ENCODE measurements around the gene KDM4B. TPM values are rescaled to one million over a fixed set of nuclear protein-coding genes. Genes with fewer than 3 reads are reported as not detected.
A peak's percentile ranks its signal among the peaks of the same experiment; 100 is the strongest.

The KDM4B gene
- polyA plus RNA-seq, 12 donors, result 14.3 to 29.3 (median 17.2) TPM; not detected in 1

DNA sequence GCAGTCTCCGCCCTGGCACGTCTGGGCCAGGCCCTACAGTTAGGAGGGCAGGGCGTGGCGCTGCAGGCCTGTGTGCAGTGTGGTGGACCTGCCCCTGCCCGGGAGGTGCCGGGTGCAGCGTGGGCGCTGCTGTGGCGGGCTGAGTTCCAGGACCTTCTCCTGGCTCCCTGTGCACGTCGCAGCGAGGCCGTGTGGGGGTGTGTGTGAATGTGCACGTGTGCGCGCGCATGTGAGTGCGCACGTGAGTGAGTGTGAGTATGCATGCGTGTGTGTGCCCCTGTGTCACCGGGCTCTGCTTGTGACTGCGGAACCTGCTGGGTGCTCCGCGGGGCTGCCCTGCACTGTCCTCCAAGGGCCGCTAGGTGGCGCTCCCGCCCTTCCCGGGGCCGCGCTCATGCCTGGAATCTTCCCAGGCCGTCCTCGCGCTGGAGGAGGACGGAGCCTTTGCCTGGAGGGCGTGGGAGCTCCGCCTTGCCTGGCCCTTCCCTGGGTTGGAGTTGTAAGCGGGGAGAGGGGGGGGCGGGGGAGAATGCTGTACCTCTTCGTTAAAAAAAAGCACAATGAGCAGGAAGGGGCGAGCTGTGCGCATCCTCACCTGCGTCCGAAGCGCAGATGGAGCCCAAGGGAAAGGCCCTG lies 79.3 kb downstream of the KDM4B start:
- DNase-seq, result peak; percentile 88

DNA sequence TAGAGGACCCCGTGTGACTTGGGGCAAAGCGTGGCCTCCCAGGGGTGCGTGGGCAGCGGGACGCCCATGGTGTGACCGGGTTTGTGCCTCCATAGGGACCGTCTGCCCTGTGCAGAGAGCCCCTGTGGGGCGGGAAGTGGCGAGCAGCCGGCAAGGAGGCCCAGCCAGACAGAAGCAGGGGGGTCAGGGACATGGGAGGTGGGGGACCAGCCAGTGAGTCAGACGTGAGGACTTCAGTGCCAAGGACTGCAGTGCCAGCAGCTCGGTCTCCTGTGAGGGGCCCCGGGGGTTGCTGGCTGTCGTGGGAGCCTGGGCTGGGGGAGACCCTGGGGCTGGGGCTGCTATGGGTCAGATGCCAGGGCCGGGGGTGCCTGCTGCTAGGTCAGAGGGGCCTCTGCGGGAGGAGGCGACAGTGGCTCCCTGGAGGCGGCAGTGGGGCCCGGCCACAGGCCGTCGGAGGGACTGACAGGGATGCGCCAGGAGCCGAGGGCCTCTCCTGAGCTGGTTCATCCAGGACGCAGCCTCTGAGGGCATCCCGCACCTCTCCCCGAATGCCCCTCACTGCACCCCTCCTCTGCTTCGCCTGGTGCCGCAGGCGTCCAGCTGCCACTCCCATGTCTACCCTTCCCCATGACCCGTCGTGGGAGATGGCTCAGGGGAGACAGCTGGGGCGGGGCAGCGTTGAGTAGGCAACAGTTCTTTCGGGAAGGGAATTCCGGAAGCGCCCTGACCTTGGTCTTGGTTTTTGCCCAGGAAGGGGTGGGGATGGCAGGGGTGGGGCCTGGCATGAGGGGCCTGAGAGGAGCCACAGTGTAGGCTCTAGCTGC lies 80.0 kb downstream of the KDM4B start:
- DNase-seq, result no peak

DNA sequence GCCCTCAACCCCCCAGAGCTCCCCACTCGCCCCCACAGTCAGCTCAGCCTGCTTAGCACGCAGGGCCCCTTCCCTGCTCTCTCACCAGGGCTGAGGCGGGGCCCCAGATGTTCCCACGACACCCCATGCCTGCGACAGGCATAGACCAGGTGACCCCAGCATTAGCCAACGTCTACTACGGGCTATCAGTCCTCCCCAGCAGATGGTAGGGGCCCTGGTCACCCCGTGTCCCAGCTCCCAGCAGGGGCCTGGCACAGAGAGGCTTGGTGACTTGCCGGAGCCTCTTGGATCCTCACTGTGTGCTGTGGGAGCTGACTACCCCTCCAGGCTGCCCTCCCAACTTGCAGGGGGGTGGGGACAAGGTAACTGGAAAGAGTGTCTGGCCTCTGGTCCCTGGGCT lies 80.6 kb downstream of the KDM4B start:
- no peak for DNase-seq

DNA sequence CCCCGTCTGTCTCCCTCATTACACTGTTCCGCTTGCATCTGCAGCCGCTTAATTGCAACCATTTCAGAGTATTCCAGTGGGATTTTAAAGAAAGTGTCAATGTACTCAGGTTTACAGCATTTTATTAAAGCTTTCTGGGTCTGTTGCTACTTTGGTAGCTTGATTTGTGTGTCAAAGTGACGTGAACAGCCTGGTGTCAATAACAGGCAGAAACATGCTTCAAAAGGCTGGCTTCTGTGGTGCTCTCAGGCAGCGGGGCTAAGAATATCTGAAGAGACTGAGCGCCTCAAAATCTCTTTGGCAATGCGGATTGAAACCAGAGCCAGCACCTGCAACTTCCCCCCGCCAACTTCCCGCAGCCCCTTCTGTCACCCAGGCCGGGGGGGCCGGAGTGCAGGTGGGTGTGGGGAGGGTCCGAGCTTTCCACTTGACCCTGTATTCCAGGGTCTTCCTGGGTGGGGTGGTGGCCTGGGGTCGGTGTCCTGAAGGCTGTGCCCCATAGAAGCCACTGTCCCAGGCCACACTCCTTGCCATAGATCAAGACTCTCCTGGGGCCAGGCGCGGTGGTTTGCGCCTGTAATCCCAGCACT lies 81.2 kb downstream of the KDM4B start:
- DNase-seq, result no peak

DNA sequence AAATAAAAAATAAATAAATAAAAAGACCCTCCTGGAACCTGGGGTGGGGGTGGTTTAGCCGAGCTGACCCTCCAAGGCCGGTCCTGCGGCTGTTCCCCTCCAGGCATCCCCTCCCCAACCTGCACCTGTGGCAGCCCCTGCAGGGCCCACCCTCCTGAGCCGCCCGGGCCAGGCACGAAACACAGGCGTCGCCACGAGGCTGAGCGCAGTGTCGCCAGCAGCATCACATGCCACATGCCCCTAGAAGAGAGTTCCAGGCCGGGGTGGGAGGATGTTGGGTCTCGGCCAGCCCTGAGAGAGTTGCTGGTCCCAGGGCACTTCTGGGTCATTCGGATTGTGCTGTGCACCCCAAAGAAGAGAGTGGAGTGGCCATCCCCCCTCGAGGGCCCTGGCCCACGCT lies 82.0 kb downstream of the KDM4B start:
- DNase-seq, result no peak

DNA sequence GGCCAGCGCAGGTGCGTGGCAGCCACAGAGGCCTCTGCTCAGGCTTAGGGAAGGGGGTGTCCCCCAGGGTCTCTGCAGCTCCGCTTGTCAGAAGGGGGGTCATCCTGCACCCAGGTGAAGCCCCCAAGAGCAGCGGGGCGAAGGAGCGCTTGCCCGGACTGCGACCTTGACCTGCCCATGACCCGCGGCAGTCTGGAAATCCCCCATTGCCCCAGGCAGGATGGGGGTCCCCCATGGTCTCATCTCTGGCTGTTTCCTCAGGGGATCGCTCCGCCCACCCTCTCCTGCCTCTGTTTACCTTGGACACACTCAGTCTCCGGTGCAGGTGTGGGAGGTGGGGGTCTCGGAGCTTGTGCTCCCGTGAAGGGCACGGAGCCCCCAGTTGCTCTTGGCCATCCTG lies 82.7 kb downstream of the KDM4B start:
- no peak for DNase-seq

DNA sequence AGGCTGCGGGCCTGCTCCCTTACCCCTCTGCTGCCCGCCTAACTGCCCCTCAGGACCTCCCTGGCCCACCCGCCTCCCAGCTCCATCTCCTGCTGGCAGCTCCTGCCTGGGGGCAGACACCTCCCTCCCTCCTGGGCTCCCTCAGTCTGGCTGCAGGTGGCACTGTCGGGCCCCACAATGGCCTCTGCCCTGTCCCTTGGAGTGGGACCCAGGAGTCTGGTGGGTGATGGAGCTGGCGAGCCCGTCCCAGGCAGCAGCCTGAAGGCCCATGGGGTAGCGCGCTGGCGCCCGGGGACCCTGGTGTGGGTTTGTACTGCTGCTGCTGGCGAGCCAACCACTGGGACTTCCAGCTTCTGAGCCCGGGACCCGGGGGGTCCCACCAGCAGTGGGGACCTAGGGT lies 83.6 kb downstream of the KDM4B start:
- DNase-seq, result no peak

DNA sequence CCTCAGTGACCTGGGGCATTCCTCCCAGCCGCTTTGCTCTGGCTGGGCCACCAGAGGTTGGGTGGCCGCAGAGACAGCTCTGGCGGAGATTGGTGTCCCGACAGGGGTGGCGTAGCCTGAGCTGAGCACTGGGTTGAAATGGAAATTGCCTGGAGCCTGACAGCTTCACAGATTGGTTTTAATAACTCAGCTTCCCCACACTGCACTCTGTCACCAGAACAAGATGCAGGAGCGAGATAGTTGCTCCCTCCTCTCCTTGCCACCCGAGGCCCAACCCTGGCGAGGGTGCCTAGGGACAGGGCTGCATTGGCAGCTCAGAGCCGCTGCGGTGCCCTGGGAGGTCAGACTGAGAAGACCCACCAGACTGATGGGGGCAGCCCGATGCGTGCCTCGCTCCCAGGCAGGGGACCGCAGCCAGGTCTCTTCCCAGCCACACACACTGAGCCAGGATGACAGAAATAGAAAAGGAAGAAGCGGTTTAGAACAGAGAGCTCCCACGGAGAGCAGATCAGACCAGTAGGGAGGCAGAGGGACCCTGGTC lies 84.1 kb downstream of the KDM4B start:
- DNase-seq, result no peak

DNA sequence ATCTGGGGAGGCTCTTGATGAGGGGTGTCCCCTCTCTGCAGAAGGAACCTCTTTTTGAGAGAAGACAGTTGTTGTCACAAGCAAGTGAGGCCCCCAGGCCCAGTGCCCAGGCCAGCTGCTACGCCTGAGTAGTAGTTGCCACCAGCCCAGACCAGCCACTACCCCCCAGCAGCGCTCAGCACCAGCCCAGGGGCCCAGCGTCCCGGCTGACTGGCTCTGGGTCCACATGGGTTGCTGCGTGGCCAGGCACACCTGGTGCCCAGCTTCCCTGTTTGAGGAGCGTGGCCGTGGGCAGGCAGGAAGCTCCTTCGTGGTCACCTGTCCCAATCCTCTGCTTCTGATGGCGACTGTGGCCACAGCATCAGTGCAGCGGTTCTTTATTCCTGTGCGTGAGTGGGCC lies 84.7 kb downstream of the KDM4B start:
- no peak for DNase-seq

DNA sequence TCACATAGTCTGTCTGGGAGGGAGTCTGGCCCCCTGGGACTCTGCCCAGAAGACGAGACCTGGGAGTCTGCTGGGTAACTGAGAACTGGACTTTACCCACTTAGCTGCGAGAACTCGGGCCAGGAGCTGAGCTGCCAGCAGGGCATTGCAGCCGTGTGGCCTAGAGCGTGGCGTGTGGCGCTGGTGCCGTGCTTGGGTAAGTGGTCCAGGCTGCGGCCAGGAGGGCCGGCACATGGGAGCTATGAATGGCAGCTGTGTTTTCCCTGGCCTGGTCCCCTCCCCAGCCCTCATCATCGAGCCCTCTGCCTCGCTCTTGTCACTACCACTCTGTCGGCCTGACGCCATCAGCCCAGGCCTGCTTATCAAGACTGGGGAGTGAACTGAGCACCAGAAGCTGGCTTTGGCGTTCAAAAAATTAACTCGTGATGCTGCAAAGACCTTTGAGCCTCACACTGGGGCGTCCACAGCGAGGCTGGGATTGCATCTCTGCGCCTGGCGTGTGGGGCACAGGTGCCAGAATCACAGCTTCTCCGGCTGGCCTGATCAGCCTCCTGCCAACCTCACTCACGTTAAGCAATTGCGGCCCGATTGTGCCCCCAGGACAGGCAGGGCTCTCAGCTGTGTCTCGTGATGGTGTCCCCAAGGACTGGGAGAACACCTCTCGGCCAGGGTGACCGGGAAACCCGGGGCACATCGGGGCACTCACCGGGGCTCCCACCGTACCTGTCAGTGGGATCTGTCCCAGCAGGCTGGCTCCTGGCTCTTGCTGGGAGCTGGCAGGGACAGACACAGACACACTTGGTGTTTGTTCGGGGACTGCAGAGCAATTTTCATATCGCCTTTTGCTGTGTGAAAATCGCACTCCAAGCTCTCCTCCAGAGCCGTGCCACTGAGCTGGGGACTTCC lies 85.9 kb downstream of the KDM4B start:
- no peak for DNase-seq

DNA sequence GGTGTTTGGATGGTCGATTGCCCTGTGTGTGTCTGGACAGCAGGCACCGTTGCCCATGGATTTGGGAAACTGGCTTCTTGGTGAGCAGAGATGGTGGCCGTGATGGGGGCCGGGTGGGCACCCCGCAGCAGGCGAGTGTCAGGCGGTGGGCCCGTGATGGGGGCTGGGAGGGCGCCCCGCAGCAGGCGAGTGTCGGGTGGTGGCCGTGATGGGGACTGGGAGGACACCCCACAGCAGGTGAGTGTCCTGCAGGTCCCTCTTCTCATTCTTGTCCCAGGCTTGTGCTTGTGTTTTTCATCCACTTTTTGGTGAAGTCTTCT lies 86.5 kb downstream of the KDM4B start:
- DNase-seq, result no peak

DNA sequence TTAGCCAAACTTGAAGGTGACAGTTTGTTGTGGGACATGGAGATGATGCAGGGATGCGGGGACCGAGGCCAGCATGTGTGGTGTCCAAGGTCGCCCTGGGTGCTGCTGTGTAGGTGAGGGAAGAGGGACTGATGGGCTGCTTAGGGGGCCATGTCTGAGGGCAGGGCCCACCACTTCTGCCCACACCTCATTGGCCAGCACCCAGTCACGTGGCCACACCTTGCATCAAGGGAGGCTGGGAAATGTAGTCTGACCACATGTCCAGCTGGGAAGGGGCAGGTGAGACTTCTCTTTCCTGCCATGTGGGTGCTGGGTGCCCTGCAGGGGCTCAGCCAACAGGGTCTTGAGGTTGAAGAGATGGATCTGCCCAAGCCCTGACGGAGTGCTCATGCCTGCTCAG lies 88.9 kb downstream of the KDM4B start:
- no peak for DNase-seq

DNA sequence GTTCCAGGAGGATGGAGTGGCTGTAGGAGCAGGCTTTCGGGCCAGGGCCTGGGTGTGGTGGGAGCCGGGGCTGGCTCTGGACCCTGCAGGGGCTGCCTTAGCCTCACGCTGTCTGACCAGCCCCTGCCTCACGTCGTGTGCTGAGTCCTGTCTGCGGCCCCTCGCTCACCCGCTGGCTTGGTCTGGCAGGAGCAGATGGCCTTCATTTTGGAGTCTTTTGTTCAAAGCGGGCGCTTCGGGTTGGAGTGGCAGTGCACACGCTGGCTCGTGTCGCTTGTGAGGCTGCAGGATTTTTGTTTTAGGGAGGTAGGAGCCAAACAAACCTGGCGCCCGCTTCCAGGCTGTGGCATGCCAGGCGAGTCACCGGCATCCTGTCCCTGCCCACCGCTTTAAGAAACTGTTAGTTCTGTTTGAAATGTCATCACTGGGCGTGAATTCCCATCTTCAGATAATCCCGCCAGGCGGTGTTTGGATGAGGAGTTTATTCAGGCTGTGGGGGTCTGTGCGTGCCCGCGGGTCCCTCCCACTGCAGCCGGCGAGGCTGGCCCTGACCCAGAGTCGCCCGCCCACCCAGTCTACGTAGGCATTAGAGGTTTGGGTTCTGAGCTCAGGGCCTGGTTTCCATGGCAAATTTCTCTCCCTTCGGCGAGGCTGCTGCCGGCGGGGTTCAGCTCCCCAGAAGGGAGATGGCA lies 89.8 kb downstream of the KDM4B start:
- DNase-seq, result no peak

DNA sequence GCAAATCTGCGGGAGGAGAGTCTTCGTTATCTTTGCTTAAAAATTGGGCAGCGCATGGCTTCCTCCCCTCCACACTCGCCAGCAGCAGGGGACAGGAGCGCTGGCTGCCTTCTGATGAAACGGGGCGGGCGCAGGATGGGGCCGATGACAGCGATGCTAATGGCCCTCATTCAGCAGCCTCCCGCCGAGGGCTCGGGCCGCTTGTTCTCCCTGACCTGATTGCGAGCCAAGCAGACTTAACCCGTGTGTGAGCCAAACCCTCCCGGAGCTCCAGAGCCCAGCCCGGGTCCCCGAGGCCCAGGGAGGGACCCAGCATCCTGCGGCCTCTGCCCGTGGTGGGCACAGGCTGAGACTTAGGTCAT lies 90.3 kb downstream of the KDM4B start:
- DNase-seq, result no peak

DNA sequence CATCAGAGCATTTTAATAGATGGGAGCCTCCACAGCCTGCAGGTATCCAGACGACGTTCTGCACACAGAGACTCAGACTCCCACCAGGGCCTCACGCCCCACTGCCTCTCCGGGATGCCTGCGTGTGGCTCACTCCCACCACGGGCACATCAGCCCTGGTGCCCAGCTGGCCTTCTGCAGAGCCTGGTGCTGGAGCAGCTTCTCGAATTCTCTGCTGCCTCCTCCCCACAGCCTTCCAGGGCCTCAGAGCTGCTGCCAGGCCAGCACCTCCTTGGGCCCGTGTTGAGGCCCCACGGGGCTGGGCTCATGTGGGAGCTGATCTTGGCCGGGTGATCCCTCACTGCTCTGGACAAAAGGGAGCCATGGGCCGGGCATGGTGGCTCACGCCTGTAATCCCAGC lies 90.9 kb downstream of the KDM4B start:
- no peak for DNase-seq

DNA sequence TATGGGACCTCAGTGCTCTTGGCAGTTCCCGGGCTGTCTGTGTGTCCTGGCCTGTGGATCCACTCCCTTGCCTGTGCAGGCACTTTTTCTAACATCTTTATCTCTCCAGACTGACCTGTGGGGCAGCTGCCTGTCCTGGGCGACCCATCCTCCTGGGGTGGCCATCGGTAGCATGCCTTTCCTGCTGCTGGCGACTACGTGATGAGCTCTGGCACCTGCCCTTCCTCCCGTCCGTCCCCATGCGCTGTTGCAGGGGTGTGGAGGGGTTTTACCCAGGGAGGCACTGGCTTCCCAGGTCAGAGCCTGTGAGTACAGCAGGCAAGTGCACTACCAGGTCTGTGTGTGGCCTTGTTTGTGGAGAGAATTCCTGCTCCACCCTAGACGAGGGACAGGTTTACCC lies 93.3 kb downstream of the KDM4B start:
- DNase-seq, result no peak

DNA sequence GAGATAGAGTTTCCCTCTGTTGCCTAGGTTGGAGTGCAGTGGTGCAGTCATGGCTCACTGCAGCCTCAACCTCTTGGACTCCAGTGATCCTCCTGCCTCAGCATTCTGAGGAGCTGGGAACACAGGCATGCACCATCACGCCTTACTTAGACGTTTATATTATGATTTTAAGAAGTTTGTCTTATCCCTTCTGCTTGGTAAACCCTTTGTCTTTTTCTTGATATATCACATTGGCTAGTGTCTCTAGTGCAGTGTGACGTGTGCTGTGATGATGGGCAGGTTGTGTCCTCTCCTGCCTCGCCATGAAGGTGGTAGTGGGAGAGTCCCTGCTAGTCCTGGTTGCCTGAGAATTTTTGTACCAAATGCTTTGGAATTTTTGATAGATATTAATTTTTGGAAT lies 93.9 kb downstream of the KDM4B start:
- DNase-seq, result no peak

DNA sequence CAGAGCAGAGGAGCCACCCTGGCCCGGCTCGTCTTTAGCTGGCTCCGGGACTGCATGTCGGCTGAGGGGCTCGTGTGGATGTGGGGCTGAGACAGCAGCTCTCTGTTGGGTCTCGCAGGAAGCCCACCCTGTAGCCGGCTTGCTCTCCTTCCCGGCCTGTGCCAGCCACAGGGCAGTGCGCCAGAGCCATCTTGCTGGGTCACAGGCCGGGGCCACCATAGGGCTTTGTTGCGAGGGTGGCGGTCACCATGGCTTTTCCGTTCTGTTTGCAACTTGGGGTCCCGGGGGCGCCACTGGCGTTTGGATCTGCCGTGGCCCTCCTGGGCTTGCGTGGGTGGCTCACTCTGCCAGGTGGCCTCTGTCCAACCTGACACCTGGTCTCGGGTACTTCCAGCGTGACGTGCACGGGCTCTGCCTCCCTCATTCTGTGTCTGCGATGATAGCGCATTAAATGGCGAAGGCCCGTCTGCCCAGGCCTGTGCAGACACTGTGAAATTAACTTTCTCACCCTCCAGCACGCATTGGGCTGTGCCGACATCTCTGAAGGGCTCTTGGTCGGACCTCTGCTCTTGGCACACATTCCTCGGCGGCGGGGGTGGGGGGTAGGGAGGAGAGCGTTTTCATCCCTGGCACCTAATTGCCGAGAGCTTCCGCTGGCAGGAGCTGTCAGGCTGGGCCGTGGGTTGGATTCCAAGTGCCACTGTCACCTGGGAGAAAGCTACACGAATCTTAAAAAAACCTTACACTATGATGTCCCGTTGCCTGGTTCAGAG lies 95.1 kb downstream of the KDM4B start:
- no peak for DNase-seq

DNA sequence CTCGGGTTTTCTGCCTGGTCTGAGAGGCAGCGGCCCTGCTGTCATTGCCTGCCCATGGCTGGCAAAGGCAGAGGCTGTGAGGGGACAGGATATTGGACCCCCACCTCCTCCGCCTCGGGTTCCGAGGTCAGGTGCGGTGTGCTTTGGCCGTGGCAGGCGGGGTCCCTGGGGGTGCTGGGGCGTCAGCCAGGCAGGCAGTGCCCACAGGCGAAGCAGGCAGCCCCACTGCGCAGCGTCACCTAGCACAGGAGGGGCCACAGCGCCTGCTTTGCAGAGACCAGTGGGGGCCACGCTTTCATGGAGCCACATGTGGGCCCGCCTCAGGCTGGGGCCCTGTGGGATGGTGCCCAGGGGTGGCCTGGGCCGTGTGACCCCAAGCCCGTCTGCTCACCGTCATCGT lies 96.0 kb downstream of the KDM4B start:
- DNase-seq, result no peak

DNA sequence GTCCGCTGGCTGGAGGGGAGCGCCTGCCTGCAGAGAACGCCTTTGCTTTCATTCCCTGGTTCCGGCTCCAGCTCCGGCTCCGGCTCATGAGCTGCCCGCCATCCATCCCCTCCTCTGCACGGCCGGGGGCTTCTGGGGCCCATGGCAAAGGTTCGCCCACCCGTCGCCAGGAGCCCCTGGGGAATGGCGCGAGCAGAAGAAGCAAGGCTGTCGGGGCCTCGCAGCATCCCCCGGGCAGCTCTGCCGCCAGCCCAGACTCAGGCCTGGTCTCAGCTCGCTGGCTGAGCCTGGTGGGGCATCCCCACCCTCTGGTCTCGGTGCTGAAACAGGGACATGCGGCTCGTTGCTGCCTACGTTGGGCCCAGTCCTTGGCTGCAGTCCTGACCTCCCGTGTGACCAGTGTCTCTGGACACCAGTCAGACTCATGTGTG lies 96.8 kb downstream of the KDM4B start:
- DNase-seq, result no peak

DNA sequence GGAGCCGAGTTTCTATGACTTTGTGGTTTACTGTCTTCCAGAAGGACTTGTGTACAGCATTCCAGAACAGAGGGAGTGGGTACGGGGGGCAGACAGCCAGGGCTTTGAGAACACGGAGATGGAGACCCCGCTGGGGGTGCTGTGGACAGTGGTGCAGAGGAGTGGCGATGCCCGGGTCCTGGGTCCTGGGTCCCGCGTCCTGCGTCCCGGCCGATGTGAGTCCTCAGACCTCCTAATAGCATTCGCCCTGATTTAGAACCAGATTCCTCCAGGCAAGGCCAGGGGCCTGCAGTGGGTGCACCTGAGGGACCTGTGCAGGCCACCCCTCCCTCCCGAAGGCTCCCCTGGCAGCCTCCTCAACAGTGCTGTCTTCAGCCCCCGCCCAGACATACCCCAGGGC lies 97.9 kb downstream of the KDM4B start:
- DNase-seq, result no peak

All from muscle of arm (tissue), 12 donors.